ENCODE data around the gene RAB13. TPM values are rescaled to one million over a fixed set of nuclear protein-coding genes. Genes with fewer than 3 reads are reported as not detected.

Gene RAB13
- total RNA-seq, 1 donor from 2014 or later: 153 TPM

GRCh38 chr1:153977250-153978240, 8.6 kb downstream of the RAB13 start, which contains the start of gene JTB:
Gene JTB, minus strand, starts transcription at chr1:153977674. Its CDS starts 422 bp downstream, at chr1:153977252.
- TF ChIP-seq CTCF (IDR thresholded peaks at IDR 0.05): no peak
- Mint-ChIP-seq H3K4me3 (ENCODE audit: unreplicated experiment) (peak within 1 kb of the TSS; percentile 98), H3K36me3 (ENCODE audit: unreplicated experiment) (peaks cover 21% of the 10 kb centered on the region), H3K9me3 (ENCODE audit: unreplicated experiment) (no peaks in the 10 kb centered on the region), H3K4me1 (ENCODE audit: unreplicated experiment) (peaks cover 31% of the 10 kb centered on the region), H3K27me3 (ENCODE audit: unreplicated experiment) (no peaks in the 10 kb centered on the region), H3K27ac (ENCODE audit: unreplicated experiment) (peak within 1 kb of the TSS; percentile 96)
- DNase-seq (ENCODE audit: extremely low spot score, unreplicated experiment): peak; percentile 91

GRCh38 chr1:153976819-153977249, 9.3 kb downstream of the RAB13 start:
- Mint-ChIP-seq H3K4me3 (ENCODE audit: unreplicated experiment) (peak overlapping the region; percentile 98), H3K27me3 (ENCODE audit: unreplicated experiment) (no peaks in the 10 kb centered on the region), H3K27ac (ENCODE audit: unreplicated experiment) (peak overlapping the region; percentile 84), H3K36me3 (ENCODE audit: unreplicated experiment) (peaks cover 16% of the 10 kb centered on the region), H3K9me3 (ENCODE audit: unreplicated experiment) (no peaks in the 10 kb centered on the region), H3K4me1 (ENCODE audit: unreplicated experiment) (peaks cover 30% of the 10 kb centered on the region)
- no peak for DNase-seq (ENCODE audit: extremely low spot score, unreplicated experiment)
- TF ChIP-seq CTCF (IDR thresholded peaks at IDR 0.05): no peak

- no peak for DNase-seq (ENCODE audit: extremely low spot score, unreplicated experiment)
- Mint-ChIP-seq H3K27ac (ENCODE audit: unreplicated experiment) (no peak overlapping the region), H3K9me3 (ENCODE audit: unreplicated experiment) (no peaks in the 10 kb centered on the region), H3K4me1 (ENCODE audit: unreplicated experiment) (peaks cover 27% of the 10 kb centered on the region), H3K36me3 (ENCODE audit: unreplicated experiment) (peaks cover 15% of the 10 kb centered on the region), H3K4me3 (ENCODE audit: unreplicated experiment) (no peak overlapping the region), H3K27me3 (ENCODE audit: unreplicated experiment) (no peaks in the 10 kb centered on the region)
- TF ChIP-seq CTCF (IDR thresholded peaks at IDR 0.05): no peak
Observed at GRCh38 chr1:153973525-153973924, 12.6 kb downstream of the RAB13 start.

GRCh38 chr1:153973071-153973470, 13.1 kb downstream of the RAB13 start:
- H3K4me1 Mint-ChIP-seq (ENCODE audit: unreplicated experiment): peaks cover 28% of the 10 kb centered on the region

More at GRCh38 chr1:153973071-153973470, 13.1 kb downstream of the RAB13 start:
- H3K27ac Mint-ChIP-seq (ENCODE audit: unreplicated experiment): peak overlapping the region; percentile 52
- peaks cover 15% of the 10 kb centered on the region for H3K36me3 Mint-ChIP-seq (ENCODE audit: unreplicated experiment)
- H3K9me3 Mint-ChIP-seq (ENCODE audit: unreplicated experiment): no peaks in the 10 kb centered on the region
- DNase-seq (ENCODE audit: extremely low spot score, unreplicated experiment): no peak
- no peak overlapping the region for H3K4me3 Mint-ChIP-seq (ENCODE audit: unreplicated experiment)
- no peaks in the 10 kb centered on the region for H3K27me3 Mint-ChIP-seq (ENCODE audit: unreplicated experiment)
- no peak for TF ChIP-seq CTCF (IDR thresholded peaks at IDR 0.05)

Data from osteocyte (in vitro differentiated cells).